GM21528 (cell line): ENCODE data around the gene PFDN4.
A peak's percentile ranks its signal among the peaks of the same experiment; 100 is the strongest.

Source experiments
- ATAC-seq: cut with Tn5 transposase; IDR thresholded peaks from one replicate; pipeline ENCODE4 v1.9.1; 2021; ENCODE audit warnings: mild to moderate bottlenecking, moderate library complexity; ENCODE audit not compliant: unreplicated experiment, low FRiP score

The PFDN4 gene

DNA sequence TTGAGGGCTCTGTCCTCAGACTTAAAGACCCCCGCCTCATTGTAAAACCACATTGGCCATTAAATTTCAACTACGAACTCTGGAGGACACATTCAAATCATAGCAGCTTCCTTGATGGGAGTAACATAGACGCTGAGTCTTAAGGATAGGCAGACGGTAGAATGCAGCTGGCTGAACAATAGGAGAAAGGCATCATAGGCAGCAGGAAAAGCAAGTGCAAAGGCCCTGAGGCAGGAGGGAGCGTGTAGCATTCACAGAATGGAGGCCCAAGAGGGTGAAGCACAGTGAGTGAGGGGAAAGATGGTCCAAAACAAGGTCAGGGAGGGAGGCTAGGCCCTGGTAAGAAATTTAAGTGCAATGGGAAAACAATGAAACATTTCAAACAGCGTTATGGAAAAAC, 8.6 kb upstream of the PFDN4 start:
- ATAC-seq = no peak

DNA sequence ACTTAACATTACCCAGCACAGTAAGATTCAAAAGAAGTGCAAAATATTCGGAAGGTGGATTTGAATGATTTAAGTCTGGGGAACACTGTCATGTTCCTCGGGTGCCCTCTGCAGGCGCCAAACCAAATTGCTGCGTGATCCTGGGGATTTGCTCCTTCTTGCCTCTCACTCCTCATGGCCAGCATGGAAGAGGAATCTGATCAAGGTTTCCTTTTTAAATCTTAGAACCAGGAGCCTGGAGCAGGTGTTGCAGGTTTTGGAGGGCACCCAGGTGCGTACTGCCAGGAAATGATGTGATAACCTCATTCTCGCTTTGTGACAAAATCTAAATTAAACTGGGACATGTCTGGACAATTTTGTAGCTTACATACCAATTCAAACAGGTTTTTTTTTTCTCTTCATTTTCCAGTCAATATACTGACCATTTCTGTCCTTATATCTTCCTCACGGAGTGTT, 8.1 kb upstream of the PFDN4 start:
- no peak for ATAC-seq

DNA sequence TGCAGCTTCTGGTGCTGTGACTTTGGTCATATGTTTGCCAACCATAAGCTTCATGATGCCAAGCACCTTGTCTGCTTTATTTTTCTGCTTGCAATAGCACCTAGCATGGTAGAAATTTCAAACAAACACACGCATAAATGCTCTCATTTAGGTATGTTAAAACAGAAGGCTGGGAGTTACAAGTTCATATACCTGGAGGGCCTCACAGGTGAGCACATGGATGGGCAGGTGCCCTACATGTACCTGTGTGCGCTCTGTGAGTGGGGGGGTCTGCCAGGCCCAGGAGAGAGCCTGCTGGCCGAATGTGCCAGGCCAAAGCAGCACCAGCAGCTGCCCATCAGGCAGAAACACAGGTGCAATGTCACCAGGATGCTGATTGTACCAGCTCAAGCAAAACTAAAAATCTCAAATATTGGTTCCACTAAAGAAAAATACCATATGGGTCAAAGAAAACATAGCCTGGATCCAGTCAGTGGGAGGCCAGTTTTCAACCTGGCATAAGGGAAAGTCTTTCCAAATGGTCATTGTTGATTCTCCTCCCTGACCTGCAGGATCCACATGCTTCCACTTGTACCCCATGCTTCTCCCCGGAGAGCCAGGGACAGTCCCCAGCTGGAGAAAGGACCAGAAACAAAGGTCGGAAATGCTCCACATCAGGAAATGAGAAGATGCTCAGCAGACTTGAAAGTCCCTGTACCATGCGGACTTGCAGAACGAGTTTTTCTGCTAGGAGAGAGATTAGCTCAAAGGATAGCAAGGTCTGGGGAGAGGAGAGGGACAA, 7.2 kb upstream of the PFDN4 start:
- ATAC-seq = no peak

DNA sequence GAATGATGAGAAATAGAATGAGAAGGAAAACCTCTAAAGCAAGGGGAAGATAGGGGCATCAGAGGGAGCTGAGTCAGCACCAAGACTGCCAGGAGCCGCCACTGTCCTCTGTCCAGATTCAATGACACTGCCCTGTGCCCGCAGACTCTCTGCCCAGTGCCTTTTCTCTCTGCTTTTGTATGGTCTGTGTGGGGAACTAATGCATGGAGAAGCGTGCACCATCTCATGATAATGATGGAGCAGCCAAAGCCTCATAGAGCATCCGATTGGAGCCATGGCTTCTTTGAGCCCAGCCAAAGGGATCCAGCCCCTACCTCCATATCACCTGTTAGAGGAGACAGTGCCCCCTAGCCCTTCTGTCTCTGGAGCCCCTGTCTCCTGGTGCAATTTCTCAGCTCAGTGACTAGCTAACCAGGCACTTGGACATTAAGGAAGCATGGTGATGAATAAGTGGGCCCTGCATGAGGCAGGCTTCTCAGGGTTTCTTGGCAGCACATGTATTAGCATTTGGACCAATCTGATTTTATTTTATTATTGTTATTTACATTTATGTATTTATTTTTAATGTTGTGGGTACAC, 6.5 kb upstream of the PFDN4 start:
- ATAC-seq = no peak

DNA sequence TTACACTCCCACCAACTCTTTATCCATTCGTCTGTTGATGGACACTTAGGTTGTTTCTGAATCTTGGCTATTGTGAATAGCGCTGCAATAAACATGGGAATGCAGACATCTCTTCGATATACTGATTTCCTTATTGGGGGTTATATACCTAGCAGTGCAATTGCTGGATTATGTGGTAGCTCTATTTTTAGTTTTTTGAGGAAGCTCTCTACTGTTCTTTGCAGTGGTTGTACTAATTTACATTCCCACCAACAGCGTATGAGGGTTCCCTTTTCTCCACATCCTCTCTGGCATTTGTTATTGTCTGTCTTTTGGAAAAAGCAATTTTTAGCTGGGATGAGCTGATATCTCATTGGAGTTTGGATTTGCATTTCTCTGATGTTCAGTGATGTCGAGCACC, 4.6 kb upstream of the PFDN4 start:
- no peak for ATAC-seq

DNA sequence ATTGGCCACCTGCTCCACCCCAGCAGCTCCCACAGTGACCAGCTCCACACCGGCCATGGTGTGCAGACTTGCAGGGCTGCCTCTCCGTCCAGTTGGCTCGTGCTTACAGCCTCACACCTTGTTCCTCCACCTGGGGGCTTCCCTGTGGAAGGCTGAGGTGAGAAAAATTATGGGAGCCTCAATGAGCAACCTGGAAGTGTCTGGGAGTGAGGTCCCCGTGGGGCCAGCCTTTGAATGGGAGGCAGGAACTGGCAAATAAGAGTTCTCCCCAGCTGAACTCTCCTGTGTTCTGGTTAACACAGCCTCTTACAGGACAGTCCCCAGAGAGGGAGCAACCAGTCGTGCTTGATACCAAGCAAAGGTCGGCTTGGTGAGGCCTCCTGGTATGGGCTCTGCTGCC, 3.8 kb upstream of the PFDN4 start:
- ATAC-seq = no peak

DNA sequence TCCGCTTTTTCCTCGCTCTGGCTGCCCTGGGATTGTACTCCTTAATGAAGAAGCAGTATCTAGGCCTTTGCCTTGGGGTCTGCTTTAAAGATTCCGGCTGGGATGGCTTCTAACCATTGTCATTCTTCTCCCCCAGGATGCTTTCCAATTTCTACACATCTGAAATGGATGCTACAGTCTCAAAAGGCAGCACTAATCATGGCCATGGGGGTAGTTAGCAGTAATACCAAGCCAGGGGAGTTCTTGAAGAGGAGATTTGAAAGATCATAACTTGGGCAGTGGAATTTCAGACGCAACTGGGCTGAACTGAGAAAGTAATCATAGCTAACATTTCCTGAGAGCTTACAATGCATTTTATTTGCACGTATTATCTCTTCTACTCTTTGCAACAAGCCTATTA, 3.4 kb upstream of the PFDN4 start:
- ATAC-seq = no peak

DNA sequence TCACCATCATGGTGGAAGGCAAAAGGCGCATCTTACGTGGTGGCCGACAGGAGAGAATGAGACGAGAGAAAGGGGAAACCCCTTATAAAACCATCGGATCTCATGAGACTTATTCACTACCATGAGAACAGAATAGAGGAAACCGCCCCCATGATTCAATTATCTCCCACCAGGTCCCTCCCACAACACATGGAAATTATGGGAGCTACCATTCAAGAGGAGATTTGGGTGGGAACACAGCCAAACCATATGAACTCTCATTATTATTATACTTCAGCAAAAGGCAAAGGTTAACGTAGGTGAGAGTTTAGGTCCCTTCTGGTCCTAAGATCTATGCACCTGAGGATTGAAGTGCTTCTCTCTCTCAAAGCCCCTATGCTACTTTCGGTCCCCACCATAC, 2.4 kb upstream of the PFDN4 start:
- no peak for ATAC-seq

DNA sequence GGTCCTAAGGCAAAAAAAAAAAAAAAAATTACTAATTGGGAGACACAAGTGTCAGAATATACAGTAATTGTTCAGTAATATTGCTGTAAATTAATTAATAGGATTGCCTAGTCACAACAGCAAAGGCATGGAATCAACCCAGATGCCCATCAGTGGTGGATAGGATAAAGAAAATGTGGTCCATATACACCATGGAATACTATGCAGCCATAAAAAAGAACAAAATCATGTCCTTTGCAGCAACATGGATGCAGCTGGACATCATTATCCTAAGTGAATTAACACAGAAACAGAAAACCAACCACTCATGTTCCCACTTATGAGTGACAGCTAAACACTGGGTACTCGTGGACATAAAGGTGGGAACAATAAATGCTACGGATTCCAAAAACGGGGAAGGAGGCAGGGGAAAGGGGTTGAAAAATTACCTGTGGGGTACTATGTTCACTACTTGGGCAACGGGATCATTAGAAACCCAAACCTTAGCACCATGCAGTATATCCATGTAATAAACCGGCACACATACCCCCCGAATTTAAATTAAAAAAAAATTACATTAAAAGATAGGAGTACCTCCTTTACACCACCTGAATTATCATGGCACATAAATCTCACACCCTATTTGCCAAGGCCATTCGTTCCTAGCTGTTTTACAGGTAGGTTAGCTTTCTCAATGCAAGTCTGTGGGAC, 689 bp upstream of the PFDN4 start:
- ATAC-seq = peak; percentile 3

DNA sequence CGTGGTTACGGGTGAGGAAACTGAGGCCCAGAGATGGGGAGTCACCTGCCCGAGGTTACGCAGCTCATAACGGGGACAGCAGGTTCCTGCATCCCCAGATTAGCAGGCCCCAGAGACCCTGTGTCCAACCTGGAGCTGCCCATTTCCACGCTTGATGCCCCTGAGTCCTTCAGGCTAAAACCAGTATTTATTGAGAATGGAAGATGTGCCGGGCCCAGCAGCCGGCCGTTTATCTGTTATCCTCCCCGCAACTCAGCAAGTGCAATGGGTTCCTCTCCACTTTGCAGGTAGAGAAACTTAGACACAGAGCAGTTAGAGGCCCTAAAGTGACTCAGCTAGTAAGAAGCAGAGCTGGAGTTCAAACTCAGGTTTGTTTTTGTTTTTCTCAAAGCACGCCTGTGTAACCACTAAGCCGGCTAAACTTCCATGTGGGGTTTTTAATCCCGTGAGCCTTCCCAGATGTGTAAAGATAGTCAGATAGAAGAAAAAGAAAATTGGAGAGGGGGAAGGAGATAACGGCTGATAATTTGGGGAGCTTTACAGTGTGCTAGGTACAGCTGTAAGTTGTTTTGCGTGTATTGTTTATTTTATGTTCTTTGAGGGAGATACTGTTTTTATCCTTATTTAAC, 775 bp downstream of the PFDN4 start:
- peak; percentile 23 for ATAC-seq

DNA sequence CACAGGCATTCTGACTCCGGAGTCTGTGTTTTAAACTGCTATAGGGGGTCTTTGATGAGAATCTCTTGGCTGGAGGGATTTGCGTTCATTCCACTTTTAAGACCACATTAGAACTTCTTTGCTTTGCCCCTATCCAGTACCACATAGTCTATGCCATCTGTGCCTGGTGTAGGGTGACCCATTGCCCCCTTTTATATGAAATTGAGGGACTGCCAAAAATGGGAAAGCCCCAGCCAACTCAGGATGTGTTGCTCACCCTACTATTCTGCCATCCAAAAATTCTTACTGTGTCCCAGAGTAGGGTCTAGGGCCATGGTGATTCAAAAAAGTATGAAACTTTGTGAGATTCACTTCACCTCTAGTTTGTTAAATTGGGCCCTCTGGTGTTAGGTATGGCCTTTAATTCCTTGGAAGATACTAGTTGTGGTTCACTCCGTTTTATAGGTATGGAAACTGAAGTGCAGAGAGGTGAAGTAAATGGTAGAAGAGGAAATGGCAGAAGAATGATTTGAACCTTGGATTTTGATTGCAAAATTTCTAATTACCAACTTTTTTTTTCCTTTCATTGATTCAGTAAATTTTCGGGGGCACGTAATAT, 1.4 kb downstream of the PFDN4 start:
- ATAC-seq = no peak

DNA sequence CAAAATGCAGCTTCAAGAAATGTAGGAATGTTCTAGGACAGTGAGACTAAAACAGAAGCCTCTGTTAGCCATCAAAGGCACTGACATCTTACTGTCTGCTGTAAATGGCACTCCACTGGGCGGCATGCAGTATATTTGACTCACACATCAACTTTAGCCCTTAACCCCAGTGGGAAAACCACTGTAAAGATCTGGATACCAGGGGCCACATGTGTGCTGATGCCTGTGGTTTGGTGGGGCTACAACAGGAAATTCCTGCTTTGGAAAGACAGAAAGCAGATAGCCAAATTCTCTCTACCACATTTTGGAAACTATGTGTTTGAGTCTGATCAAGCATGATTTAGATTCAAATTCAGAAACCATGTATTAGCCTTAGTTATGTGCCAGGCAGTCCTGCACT, 4.3 kb downstream of the PFDN4 start:
- no peak for ATAC-seq

DNA sequence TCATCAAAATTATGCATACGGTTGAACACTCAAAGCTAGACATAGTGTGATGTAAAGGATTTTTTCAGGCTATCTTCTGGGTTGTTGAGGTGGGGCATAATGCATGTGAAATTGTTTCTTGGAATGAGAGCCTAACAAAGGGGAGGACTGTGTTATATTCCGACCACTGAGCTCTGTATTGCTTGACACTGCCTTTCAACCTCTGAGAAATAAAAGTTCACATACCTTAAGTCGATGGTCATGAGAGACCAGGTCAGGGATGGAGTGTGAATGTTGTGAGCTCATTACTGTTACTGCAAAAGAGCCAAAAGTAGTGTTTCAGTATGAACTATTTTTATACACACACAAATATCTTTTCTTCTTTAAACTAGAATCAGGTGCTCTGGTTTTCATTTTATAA, 5.0 kb downstream of the PFDN4 start:
- ATAC-seq = no peak

DNA sequence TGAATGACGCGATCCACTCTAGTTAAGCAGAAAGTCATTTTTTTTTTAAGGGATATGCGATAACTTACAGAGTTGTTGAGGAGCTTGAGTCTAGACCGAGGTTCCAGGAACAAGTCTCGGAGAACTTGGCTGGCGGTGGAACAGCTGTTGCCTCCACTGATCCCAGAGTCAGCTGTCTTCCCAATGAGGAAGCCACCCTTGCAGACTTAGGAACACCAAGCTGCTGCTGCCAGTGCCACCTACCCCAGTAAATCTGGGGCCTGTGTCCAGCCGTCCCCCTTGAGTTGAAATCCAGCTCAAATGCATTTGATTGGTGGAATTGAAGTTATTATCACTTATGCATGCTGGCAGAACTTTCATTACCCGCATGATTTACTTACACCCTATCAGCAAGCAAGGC, 6.7 kb downstream of the PFDN4 start:
- ATAC-seq = no peak

DNA sequence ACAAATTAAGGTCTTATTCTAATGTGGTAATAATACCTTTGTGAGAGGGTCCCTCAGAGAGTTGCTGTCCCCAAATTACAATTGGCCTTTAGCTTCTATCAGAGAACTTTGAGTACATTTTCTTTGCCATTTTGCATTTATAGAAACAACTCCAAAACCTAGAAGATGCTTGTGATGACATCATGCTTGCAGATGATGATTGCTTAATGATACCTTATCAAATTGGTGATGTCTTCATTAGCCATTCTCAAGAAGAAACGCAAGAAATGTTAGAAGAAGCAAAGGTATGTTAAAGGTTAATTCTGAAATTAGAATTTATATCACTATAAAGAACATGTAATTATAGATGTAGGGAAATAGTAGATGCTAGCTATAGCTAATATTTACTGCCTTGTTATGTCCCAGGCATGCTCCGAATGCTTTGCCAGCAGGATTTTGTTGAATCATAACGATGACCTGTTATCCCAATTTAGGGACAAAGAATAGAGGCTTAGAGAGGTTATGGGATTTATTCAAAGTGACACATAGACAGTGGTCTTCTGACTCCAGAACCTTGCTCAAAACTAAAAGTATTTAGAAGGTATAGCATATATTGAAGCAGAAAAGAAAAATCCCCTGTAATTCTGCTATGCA, 7.4 kb downstream of the PFDN4 start:
- no peak for ATAC-seq

DNA sequence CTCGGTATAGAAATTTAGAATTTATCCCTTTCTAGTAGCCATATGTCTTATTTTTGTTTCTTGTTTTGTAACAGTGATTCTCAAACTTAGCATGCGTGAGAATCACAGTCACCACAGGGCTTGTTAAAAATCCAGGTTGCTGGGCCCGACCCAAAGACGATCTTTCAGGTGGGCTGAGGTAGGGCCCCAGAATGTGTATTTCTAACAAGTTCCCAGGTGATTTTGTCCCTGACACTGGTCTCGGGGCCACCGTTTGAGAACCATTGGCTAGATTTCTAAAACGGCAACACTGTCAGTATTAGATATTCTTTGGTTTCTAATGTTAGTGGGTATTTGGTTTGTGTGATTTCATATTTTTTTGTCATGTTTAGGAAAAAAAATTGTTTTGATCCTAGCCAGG, 9.9 kb downstream of the PFDN4 start:
- ATAC-seq = no peak

DNA sequence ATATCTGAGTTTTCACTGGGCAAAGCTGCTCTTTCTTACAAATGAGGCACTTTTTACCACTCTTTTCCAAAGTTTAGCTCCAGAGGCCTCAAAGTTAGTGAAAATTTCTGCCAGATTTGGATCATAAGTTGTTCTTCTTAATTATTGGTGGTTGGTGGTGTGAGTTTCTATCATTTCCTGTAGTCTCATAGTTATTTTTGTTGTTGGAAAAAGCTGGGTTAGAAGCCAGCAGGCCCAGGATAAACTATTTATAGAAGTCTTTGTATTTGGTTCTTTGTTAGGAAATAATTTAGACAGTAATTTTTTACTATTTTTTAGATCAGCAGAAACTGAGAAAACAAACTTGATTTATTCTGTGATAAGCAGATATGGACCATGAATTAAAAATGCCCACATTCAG, 10.6 kb downstream of the PFDN4 start:
- ATAC-seq = no peak

DNA sequence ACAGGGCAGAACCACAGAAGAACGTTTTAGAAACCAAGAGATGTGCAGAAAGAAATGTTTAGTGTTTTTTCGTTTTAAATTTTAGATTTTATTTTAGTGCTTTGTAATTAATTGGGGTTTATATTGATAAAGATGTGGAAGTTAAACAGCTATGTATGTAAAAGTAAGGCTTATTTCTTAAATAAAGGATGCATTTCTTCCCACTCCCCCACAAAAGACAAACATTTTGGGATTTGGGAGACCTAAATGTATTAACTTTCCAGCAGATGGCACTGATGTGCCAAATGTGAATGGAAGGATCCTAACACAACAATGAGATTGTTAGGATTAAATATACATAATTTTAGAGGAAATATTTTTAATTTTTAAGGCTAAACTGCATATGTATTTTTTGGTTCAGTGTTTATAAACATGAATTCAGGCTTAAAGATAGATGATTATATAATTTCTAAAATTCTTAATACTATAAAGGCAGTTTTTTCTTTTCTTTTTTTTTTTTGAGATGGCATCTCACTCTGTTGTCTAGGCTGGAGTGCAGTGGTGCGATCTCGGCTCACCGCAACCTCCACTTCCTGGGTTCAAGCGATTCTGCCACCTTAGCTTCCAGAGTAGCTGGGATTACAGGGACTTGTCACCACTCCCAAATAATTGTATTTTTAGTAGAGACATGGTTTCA, 12.0 kb downstream of the PFDN4 start:
- ATAC-seq = no peak

DNA sequence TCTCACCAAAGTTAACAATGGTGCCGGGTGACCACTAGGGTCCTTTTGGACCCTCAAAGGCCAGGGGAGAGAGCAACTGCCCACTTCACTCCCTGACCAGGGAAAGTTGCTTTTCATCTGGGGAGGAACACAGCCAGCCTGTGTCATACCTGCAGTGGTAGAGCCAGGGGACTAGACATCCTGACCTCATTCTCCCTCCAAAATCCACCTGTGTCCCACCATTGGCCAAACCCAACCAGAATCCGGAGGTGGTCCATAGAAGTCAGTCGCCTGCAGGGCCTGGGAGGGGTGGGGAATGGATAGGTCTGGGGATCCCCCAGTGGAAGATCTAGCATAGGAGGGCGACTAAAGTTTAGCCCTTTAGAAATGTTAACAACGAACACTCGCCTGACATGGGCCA, 12.8 kb downstream of the PFDN4 start:
- no peak for ATAC-seq

DNA sequence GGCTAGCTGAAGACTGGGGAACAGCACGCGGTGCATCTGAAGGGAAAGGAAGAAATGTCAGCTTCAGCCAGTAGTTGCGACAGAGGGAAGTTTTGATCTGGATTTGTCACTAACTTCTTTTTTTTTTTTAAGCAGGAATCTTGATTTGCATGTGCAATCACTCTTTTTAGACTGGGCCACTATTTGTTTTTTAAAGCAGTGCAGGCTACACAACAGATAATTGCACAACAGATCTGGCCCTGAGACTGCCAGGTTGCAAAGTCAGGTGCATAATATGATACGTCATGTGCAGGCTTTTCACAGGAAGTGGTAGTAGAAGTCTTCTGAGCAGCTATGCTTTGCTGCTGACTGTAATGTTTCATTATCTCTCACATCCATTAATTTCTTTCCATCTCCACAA, 13.5 kb downstream of the PFDN4 start:
- ATAC-seq = no peak
